ENCODE measurements around the gene CACNA1C. TPM values are rescaled to one million over a fixed set of nuclear protein-coding genes. Genes with fewer than 3 reads are reported as not detected.

CACNA1C gene
- total and polyA plus RNA-seq, 5 donors from 2014 or later: 0.02 to 0.14 (median 0.10) TPM

- Histone ChIP-seq H3K9me3 (ENCODE audit: control insufficient read depth in 2 of 2, low read length in 2 of 2) (no peaks in the 10 kb centered on the region), H3K4me3 (ENCODE audit: low read depth, low read length) (no peak overlapping the region), H3K27me3 (ENCODE audit: control insufficient read depth, insufficient read depth, low read length) (no peaks in the 10 kb centered on the region), H3K4me1 (ENCODE audit: control insufficient read depth, insufficient read depth, low read length, poor library complexity, severe bottlenecking) (no peaks in the 10 kb centered on the region), H3K27ac (ENCODE audit: insufficient read depth, low read length, poor library complexity, severe bottlenecking) (no peak overlapping the region), H3K36me3 (ENCODE audit: control insufficient read depth, insufficient read depth, low read length) (no peaks in the 10 kb centered on the region)
- Mint-ChIP-seq H3K27ac (no peak overlapping the region), H3K4me1 (no peaks in the 10 kb centered on the region), H3K36me3 (no peaks in the 10 kb centered on the region), H3K4me3 (no peak overlapping the region), H3K9me3 (peaks cover 0 to 3% (median 0%) of the 10 kb centered on the region in 7 donors), H3K27me3 (no peaks in the 10 kb centered on the region)
- no peak for DNase-seq
- ATAC-seq (ENCODE audit: low read depth in 2 of 2): no peak
These were observed 138.9 kb downstream of the CACNA1C start for GRCh38 chr12:2191534-2192153.

GRCh38 chr12:2192231-2192630 is 139.4 kb downstream of the CACNA1C start:
- H3K27ac ChIP-seq (ENCODE audit: insufficient read depth, low read length, poor library complexity, severe bottlenecking): no peak overlapping the region
- H3K36me3 Mint-ChIP-seq: no peaks in the 10 kb centered on the region
- no peaks in the 10 kb centered on the region for H3K27me3 Mint-ChIP-seq
- no peak overlapping the region for H3K4me3 ChIP-seq (ENCODE audit: low read depth, low read length)
- DNase-seq: no peak
- H3K27me3 ChIP-seq (ENCODE audit: control insufficient read depth, insufficient read depth, low read length): no peaks in the 10 kb centered on the region
- H3K36me3 ChIP-seq (ENCODE audit: control insufficient read depth, insufficient read depth, low read length): no peaks in the 10 kb centered on the region
- no peak overlapping the region for H3K27ac Mint-ChIP-seq
- no peaks in the 10 kb centered on the region for H3K4me1 Mint-ChIP-seq
- H3K9me3 Mint-ChIP-seq: peaks cover 0 to 3% (median 0%) of the 10 kb centered on the region in 7 donors
- no peaks in the 10 kb centered on the region for H3K4me1 ChIP-seq (ENCODE audit: control insufficient read depth, insufficient read depth, low read length, poor library complexity, severe bottlenecking)
- no peaks in the 10 kb centered on the region for H3K9me3 ChIP-seq (ENCODE audit: control insufficient read depth in 2 of 2, low read length in 2 of 2)
- ATAC-seq (ENCODE audit: low read depth in 2 of 2): no peak
- H3K4me3 Mint-ChIP-seq: peak overlapping the region in 1 of 4 donors; percentile 84

DNA sequence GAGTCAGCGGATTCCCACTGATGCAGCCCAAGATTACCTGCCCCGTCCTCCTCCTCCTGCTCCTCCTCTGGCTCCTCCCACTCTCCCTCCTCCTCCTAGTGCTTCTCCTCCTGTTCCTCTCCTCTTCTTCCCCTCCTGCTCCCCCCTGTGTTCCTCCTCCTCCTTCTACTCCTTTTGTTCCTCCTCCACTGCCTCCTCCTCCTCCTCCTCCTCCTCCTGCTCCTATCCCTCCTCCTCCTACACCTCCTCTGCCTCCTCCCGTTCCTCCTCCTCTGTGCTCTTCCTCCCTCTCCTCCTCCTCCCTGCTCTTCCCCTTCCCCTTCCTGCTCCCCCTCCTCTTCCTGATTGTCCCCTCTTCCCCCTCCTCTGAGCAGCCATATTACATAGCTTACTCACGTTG is 141.3 kb downstream of the CACNA1C start:
- ATAC-seq (ENCODE audit: low read depth in 2 of 2) (no peak), DNase-seq (no peak)
- Histone ChIP-seq H3K4me3 (ENCODE audit: low read depth, low read length) (no peak overlapping the region), H3K9me3 (ENCODE audit: control insufficient read depth in 2 of 2, low read length in 2 of 2) (no peaks in the 10 kb centered on the region), H3K27ac (ENCODE audit: insufficient read depth, low read length, poor library complexity, severe bottlenecking) (no peak overlapping the region), H3K36me3 (ENCODE audit: control insufficient read depth, insufficient read depth, low read length) (no peaks in the 10 kb centered on the region), H3K4me1 (ENCODE audit: control insufficient read depth, insufficient read depth, low read length, poor library complexity, severe bottlenecking) (no peaks in the 10 kb centered on the region), H3K27me3 (ENCODE audit: control insufficient read depth, insufficient read depth, low read length) (no peaks in the 10 kb centered on the region)
- Mint-ChIP-seq H3K27me3 (no peaks in the 10 kb centered on the region), H3K9me3 (peaks cover 0 to 3% (median 0%) of the 10 kb centered on the region in 7 donors), H3K4me3 (no peak overlapping the region), H3K36me3 (no peaks in the 10 kb centered on the region), H3K4me1 (no peaks in the 10 kb centered on the region), H3K27ac (no peak overlapping the region)

DNA sequence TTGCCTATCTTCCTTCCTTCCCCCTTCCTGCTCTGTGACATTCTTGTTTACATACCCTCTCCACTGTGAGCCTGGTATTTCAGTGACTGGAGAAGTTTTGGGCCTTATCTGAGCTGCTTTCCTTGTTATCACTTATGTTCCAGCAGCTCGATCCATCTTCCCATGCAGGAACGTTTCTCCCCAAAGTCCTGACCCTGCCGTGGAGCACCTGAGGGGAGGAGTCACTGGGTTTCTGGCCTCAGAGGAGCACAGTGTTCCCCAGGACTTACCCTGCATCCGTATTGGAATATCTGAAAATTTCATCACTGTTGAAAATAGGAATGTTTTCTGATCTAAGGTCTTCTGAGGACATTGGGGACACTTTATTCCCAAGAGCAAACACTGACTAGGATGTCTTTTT is 141.8 kb downstream of the CACNA1C start:
- Histone ChIP-seq H3K4me3 (ENCODE audit: low read depth, low read length) (no peak overlapping the region), H3K9me3 (ENCODE audit: control insufficient read depth in 2 of 2, low read length in 2 of 2) (no peaks in the 10 kb centered on the region), H3K27me3 (ENCODE audit: control insufficient read depth, insufficient read depth, low read length) (no peaks in the 10 kb centered on the region), H3K4me1 (ENCODE audit: control insufficient read depth, insufficient read depth, low read length, poor library complexity, severe bottlenecking) (no peaks in the 10 kb centered on the region), H3K27ac (ENCODE audit: insufficient read depth, low read length, poor library complexity, severe bottlenecking) (no peak overlapping the region), H3K36me3 (ENCODE audit: control insufficient read depth, insufficient read depth, low read length) (no peaks in the 10 kb centered on the region)
- DNase-seq: no peak
- H3K9me3 Mint-ChIP-seq: peaks cover 0 to 3% (median 0%) of the 10 kb centered on the region in 7 donors
- H3K4me1 Mint-ChIP-seq: no peaks in the 10 kb centered on the region
- no peak overlapping the region for H3K27ac Mint-ChIP-seq
- ATAC-seq (ENCODE audit: low read depth in 2 of 2): no peak
- no peaks in the 10 kb centered on the region for H3K36me3 Mint-ChIP-seq
- no peak overlapping the region for H3K4me3 Mint-ChIP-seq
- no peaks in the 10 kb centered on the region for H3K27me3 Mint-ChIP-seq

- Histone ChIP-seq H3K9me3 (ENCODE audit: control insufficient read depth in 2 of 2, low read length in 2 of 2) (no peaks in the 10 kb centered on the region), H3K4me3 (ENCODE audit: low read depth, low read length) (no peak overlapping the region), H3K4me1 (ENCODE audit: control insufficient read depth, insufficient read depth, low read length, poor library complexity, severe bottlenecking) (no peaks in the 10 kb centered on the region), H3K27me3 (ENCODE audit: control insufficient read depth, insufficient read depth, low read length) (no peaks in the 10 kb centered on the region), H3K27ac (ENCODE audit: insufficient read depth, low read length, poor library complexity, severe bottlenecking) (no peak overlapping the region), H3K36me3 (ENCODE audit: control insufficient read depth, insufficient read depth, low read length) (no peaks in the 10 kb centered on the region)
- Mint-ChIP-seq H3K27me3 (no peaks in the 10 kb centered on the region), H3K4me3 (peak overlapping the region in 1 of 4 donors; percentile 39), H3K4me1 (no peaks in the 10 kb centered on the region), H3K27ac (no peak overlapping the region), H3K36me3 (no peaks in the 10 kb centered on the region), H3K9me3 (peaks cover 0 to 3% (median 0%) of the 10 kb centered on the region in 7 donors)
- no peak for DNase-seq
- ATAC-seq (ENCODE audit: low read depth in 2 of 2): no peak
These were observed 142.3 kb downstream of the CACNA1C start for GRCh38 chr12:2195085-2195484.

GRCh38 chr12:2198005-2198501 is 145.3 kb downstream of the CACNA1C start:
- Histone ChIP-seq H3K27me3 (ENCODE audit: control insufficient read depth, insufficient read depth, low read length) (no peaks in the 10 kb centered on the region), H3K36me3 (ENCODE audit: control insufficient read depth, insufficient read depth, low read length) (no peaks in the 10 kb centered on the region), H3K9me3 (ENCODE audit: control insufficient read depth in 2 of 2, low read length in 2 of 2) (no peaks in the 10 kb centered on the region), H3K27ac (ENCODE audit: insufficient read depth, low read length, poor library complexity, severe bottlenecking) (no peak overlapping the region), H3K4me1 (ENCODE audit: control insufficient read depth, insufficient read depth, low read length, poor library complexity, severe bottlenecking) (no peaks in the 10 kb centered on the region), H3K4me3 (ENCODE audit: low read depth, low read length) (no peak overlapping the region)
- ATAC-seq (ENCODE audit: low read depth in 2 of 2): no peak
- Mint-ChIP-seq H3K4me1 (no peaks in the 10 kb centered on the region), H3K27ac (no peak overlapping the region), H3K36me3 (no peaks in the 10 kb centered on the region), H3K4me3 (no peak overlapping the region), H3K27me3 (no peaks in the 10 kb centered on the region), H3K9me3 (peaks cover 0 to 1% (median 0%) of the 10 kb centered on the region in 7 donors)
- no peak for DNase-seq

DNA sequence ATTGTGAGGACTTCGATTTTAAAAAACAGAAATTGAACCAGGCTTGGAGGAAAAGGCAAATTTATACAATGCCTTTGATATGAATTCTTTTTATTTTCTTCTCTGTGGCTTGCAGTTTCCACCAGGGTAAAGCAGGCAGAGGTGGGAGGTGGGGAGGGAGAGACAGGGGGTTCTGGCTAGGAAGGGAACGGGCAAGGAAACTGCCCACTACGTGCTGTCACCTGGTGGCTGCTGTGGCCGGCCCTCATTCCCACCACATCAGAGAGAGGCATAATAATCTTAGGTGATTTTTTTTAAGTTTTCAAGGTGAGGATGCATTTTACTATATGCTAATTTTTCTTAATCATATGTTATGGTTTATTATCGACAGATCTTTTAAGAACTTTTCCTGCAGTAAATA is 145.8 kb downstream of the CACNA1C start:
- no peaks in the 10 kb centered on the region for H3K36me3 Mint-ChIP-seq
- no peak overlapping the region for H3K4me3 Mint-ChIP-seq
- H3K27ac Mint-ChIP-seq: no peak overlapping the region
- ATAC-seq (ENCODE audit: low read depth in 2 of 2) (no peak), DNase-seq (no peak)
- no peaks in the 10 kb centered on the region for H3K4me1 Mint-ChIP-seq
- no peaks in the 10 kb centered on the region for H3K36me3 ChIP-seq (ENCODE audit: control insufficient read depth, insufficient read depth, low read length)
- H3K27me3 Mint-ChIP-seq: peaks cover 2% of the 10 kb centered on the region
- no peak overlapping the region for H3K4me3 ChIP-seq (ENCODE audit: low read depth, low read length)
- no peak overlapping the region for H3K27ac ChIP-seq (ENCODE audit: insufficient read depth, low read length, poor library complexity, severe bottlenecking)
- no peaks in the 10 kb centered on the region for H3K9me3 ChIP-seq (ENCODE audit: control insufficient read depth in 2 of 2, low read length in 2 of 2)
- no peaks in the 10 kb centered on the region for H3K4me1 ChIP-seq (ENCODE audit: control insufficient read depth, insufficient read depth, low read length, poor library complexity, severe bottlenecking)
- peaks cover 0 to 1% (median 0%) of the 10 kb centered on the region in 7 donors for H3K9me3 Mint-ChIP-seq
- no peaks in the 10 kb centered on the region for H3K27me3 ChIP-seq (ENCODE audit: control insufficient read depth, insufficient read depth, low read length)

- DNase-seq: no peak
- no peak overlapping the region for H3K4me3 Mint-ChIP-seq
- no peak overlapping the region for H3K27ac Mint-ChIP-seq
- H3K4me1 Mint-ChIP-seq: no peaks in the 10 kb centered on the region
- H3K9me3 Mint-ChIP-seq: peaks cover 0 to 3% (median 0%) of the 10 kb centered on the region in 7 donors
- H3K4me3 ChIP-seq (ENCODE audit: low read depth, low read length): no peak overlapping the region
- ATAC-seq (ENCODE audit: low read depth in 2 of 2): no peak
- no peaks in the 10 kb centered on the region for H3K4me1 ChIP-seq (ENCODE audit: control insufficient read depth, insufficient read depth, low read length, poor library complexity, severe bottlenecking)
- peaks cover 2% of the 10 kb centered on the region for H3K27me3 ChIP-seq (ENCODE audit: control insufficient read depth, insufficient read depth, low read length)
- no peaks in the 10 kb centered on the region for H3K36me3 Mint-ChIP-seq
- no peaks in the 10 kb centered on the region for H3K36me3 ChIP-seq (ENCODE audit: control insufficient read depth, insufficient read depth, low read length)
- H3K27ac ChIP-seq (ENCODE audit: insufficient read depth, low read length, poor library complexity, severe bottlenecking): no peak overlapping the region
- H3K27me3 Mint-ChIP-seq: peaks cover 15% of the 10 kb centered on the region
- no peaks in the 10 kb centered on the region for H3K9me3 ChIP-seq (ENCODE audit: control insufficient read depth in 2 of 2, low read length in 2 of 2)
These were observed 153.2 kb downstream of the CACNA1C start for GRCh38 chr12:2205996-2206395.
